IMR-90 (cell line): ENCODE data around the gene NHSL1. TPM values are rescaled to one million over a fixed set of nuclear protein-coding genes. Genes with fewer than 3 reads are reported as not detected.

ENCODE experiments used
- ATAC-seq: fragments of 200-7000 bp; cut with Tn5 transposase; 2 replicates; pipeline ENCODE4 v1.9.1; 2020; ENCODE audit warnings: low read depth, mild to moderate bottlenecking, moderate library complexity
- BruUV-seq: library from RNA; stranded (reverse); fragments of 400-500 nt; replicated peaks from 2 replicates; lab custom pipeline; 2021; lab: Mats Ljungman, UMichigan
- CTCF ChIA-PET: fragments of 300-600 bp; formaldehyde crosslinking; extraction: SDS; loops from one replicate; lab custom pipeline; 2021; ENCODE audit warnings: antibody characterized with exemption; lab: Yijun Ruan, JAX
- POLR2A ChIA-PET: fragments of 300-600 bp; sonication (Branson Sonifier 250); formaldehyde crosslinking; loops from one replicate; lab custom pipeline; 2022; ENCODE audit warnings: antibody characterized with exemption; ENCODE audit not compliant: unreplicated experiment; lab: Charles Lee
- DNase-seq: peaks from one replicate; pipeline ENCODE4 v3.0.0; 2013
- H2AFZ ChIP-seq: replicated peaks from 2 replicates; pipeline ENCODE3; 2013; ENCODE audit warnings: low read length, mild to moderate bottlenecking; ENCODE audit not compliant: poor library complexity
- H2AK5ac ChIP-seq: 2 replicates; pipeline ENCODE4 v1.6.1; 2013; ENCODE audit warnings: low read depth, low read length, inconsistent platforms
- H2AK9ac ChIP-seq: replicated peaks from 2 replicates; pipeline ENCODE3; 2013; ENCODE audit warnings: mild to moderate bottlenecking, low read depth, low read length, moderate library complexity; ENCODE audit not compliant: poor library complexity
- H2BK120ac ChIP-seq: 2 replicates; pipeline ENCODE4 v1.6.1; 2013; ENCODE audit warnings: low read depth, low read length, inconsistent platforms
- H2BK15ac ChIP-seq: 3 replicates; pipeline ENCODE4 v1.6.1; 2013; ENCODE audit warnings: low read depth, low read length, inconsistent platforms
- H2BK20ac ChIP-seq: 2 replicates; pipeline ENCODE4 v1.6.1; 2013; ENCODE audit warnings: low read depth, mild to moderate bottlenecking, inconsistent platforms, low read length, moderate library complexity
- H2BK5ac ChIP-seq: 2 replicates; pipeline ENCODE4 v1.6.1; 2013; ENCODE audit warnings: mild to moderate bottlenecking, low read depth, low read length, inconsistent platforms; ENCODE audit not compliant: poor library complexity, severe bottlenecking
- H3K14ac ChIP-seq: replicated peaks from 2 replicates; pipeline ENCODE4 v1.6.1; 2013; ENCODE audit warnings: low read depth, low read length, inconsistent platforms
- H3K18ac ChIP-seq: 2 replicates; pipeline ENCODE4 v1.6.1; 2013; ENCODE audit warnings: low read depth, low read length, control low read depth
- H3K23ac ChIP-seq: 2 replicates; pipeline ENCODE4 v1.6.1; 2013; ENCODE audit warnings: low read depth, low read length, inconsistent platforms
- H3K27ac ChIP-seq: 2 replicates; pipeline ENCODE4 v1.5.1; 2013; ENCODE audit warnings: mild to moderate bottlenecking, control low read depth, low read length; ENCODE audit not compliant: insufficient read depth
- H3K27me3 ChIP-seq: 2 replicates; pipeline ENCODE4 v1.6.1; 2013; ENCODE audit warnings: low read length; ENCODE audit not compliant: control insufficient read depth, insufficient read depth
- H3K36me3 ChIP-seq: 2 replicates; pipeline ENCODE4 v1.6.1; 2013; ENCODE audit warnings: low read length, mixed read lengths; ENCODE audit not compliant: control insufficient read depth, insufficient read depth
- H3K4ac ChIP-seq: 2 replicates; pipeline ENCODE4 v1.6.1; 2013; ENCODE audit warnings: low read depth, low read length, inconsistent platforms
- H3K4me1 ChIP-seq: 2 replicates; pipeline ENCODE4 v1.6.1; 2013; ENCODE audit warnings: low read length, mixed read lengths; ENCODE audit not compliant: control insufficient read depth, insufficient read depth
- H3K4me2 ChIP-seq: 2 replicates; pipeline ENCODE4 v1.6.1; 2013; ENCODE audit warnings: low read depth, mild to moderate bottlenecking, control low read depth, low read length, moderate library complexity
- H3K4me3 ChIP-seq: 2 replicates; pipeline ENCODE4 v1.5.1; 2013; ENCODE audit warnings: low read depth, mild to moderate bottlenecking, control low read depth, low read length, moderate library complexity; ENCODE audit not compliant: insufficient read depth
- H3K56ac ChIP-seq: 2 replicates; pipeline ENCODE4 v1.6.1; 2013; ENCODE audit warnings: low read length, inconsistent platforms; ENCODE audit not compliant: insufficient read depth; ENCODE audit errors: extremely low read depth
- H3K79me1 ChIP-seq, 2 experiments: 2 replicates each; pipeline ENCODE4 v1.6.1; 2013; ENCODE audit warnings: low read length in 2 of 2, inconsistent platforms in 1 of 2, low read depth in 1 of 2
- H3K9ac ChIP-seq: 2 replicates; pipeline ENCODE4 v1.6.1; 2013; ENCODE audit warnings: low read depth, low read length, control low read depth
- H3K9me1 ChIP-seq: 2 replicates; pipeline ENCODE4 v1.6.1; 2013; ENCODE audit warnings: low read length, inconsistent platforms; ENCODE audit not compliant: insufficient read depth
- H3K9me3 ChIP-seq: 2 replicates; pipeline ENCODE4 v1.6.1; 2013; ENCODE audit warnings: low read length; ENCODE audit not compliant: control insufficient read depth, insufficient read depth
- H4K20me1 ChIP-seq: 2 replicates; pipeline ENCODE4 v1.6.1; 2013; ENCODE audit warnings: low read length, inconsistent platforms; ENCODE audit not compliant: insufficient read depth
- H4K5ac ChIP-seq: 2 replicates; pipeline ENCODE4 v1.6.1; 2013; ENCODE audit warnings: mild to moderate bottlenecking, low read depth, low read length, control low read depth
- H4K8ac ChIP-seq, 2 experiments: 2 replicates each; pipeline ENCODE4 v1.6.1; 2013; ENCODE audit warnings: low read depth in 2 of 2, low read length in 2 of 2, control low read depth in 1 of 2, inconsistent platforms in 1 of 2
- H4K91ac ChIP-seq: 2 replicates; pipeline ENCODE4 v1.6.1; 2013; ENCODE audit warnings: low read depth, low read length, inconsistent platforms; ENCODE audit not compliant: insufficient read depth
- BHLHE40 ChIP-seq: fragments of 150-350 bp; IDR thresholded peaks from 2 replicates; pipeline ENCODE4 v1.6.1; 2016; ENCODE audit warnings: mild to moderate bottlenecking, low read depth, low read length
- ELK1 ChIP-seq: fragments of 150-350 bp; IDR thresholded peaks from 2 replicates; pipeline ENCODE4 v1.6.1; 2016; ENCODE audit warnings: low read depth, mild to moderate bottlenecking, low read length, moderate library complexity, borderline replicate concordance
- POLR2A ChIP-seq: IDR thresholded peaks from 2 replicates; pipeline ENCODE4 v1.6.1; 2012; ENCODE audit warnings: mild to moderate bottlenecking, low read depth, low read length
- RCOR1 ChIP-seq: IDR thresholded peaks from 2 replicates; pipeline ENCODE4 v1.6.1; 2012; ENCODE audit warnings: mild to moderate bottlenecking, low read length, improper control_type of control experiment; ENCODE audit not compliant: insufficient replicate concordance
- RFX5 ChIP-seq: IDR thresholded peaks from 2 replicates; pipeline ENCODE4 v1.8.0; 2012; ENCODE audit warnings: low read depth, mild to moderate bottlenecking, low read length, moderate library complexity
- SMC3 ChIP-seq: fragments of 150-350 bp; IDR thresholded peaks from 2 replicates; pipeline ENCODE4 v1.6.1; 2016; ENCODE audit warnings: low read depth, mild to moderate bottlenecking, antibody characterized with exemption, low read length, moderate library complexity
- WGBS, 2 experiments: methylation state at CpG; one replicate each; pipeline versions ENCODE4 v1.1.5 to v1.1.7; 2013; ENCODE audit warnings: missing lambda C conversion rate in 2 of 2; ENCODE audit not compliant: insufficient read length in 1 of 2; ENCODE audit errors: extremely low coverage in 2 of 2; 5-methylcytosine and 5-hydroxymethylcytosine counted together
- dilution Hi-C: fragments of 300-500 bp; cut with HindIII; formaldehyde crosslinking; loops from one replicate; pipeline ENCODE4 v1.14.3; 2018; ENCODE audit warnings: low sequenced_read_pairs; ENCODE audit not compliant: unreplicated experiment
- in situ Hi-C: fragments of 300-500 bp; cut with MboI; formaldehyde crosslinking; loops from 3 replicates; pipeline ENCODE4 v1.14.3; 2019; ENCODE audit warnings: low sequenced_read_pairs, inconsistent platforms, mixed read lengths
- intact Hi-C: fragments of 100-400 bp; cut with micrococcal nuclease; formaldehyde crosslinking; loops from 2 replicates; pipeline ENCODE4 v1.10.0; 2022
- polyA plus RNA-seq, 3 experiments: library from polyadenylated mRNA; depleted of rRNA; stranded (reverse); fragments of >200 nt; gene quantifications; 2 replicates each; pipeline ENCODE4 v1.2.3, GENCODE V29; 2012; ENCODE audit warnings: low replicate concordance in 1 of 3
- total RNA-seq: library from RNA; depleted of rRNA; stranded (reverse); fragments of >200 nt; gene quantifications from 2 replicates; pipeline ENCODE4 v1.2.3, GENCODE V29; 2012

NHSL1 gene
- total and polyA plus RNA-seq, 2 of the 4 experiments (the other 2 are of a cell fraction): 5.6 to 7.2 TPM

- Histone ChIP-seq H3K4me3 (no peak overlapping the region), H2AFZ (no peak overlapping the region), H3K14ac (no peak overlapping the region), H3K9ac (no peak overlapping the region), H4K20me1 (no peaks in the 10 kb centered on the region; the same call in 1 of the 2 replicates), H3K36me3 (peaks cover 10% of the 10 kb centered on the region), H2BK120ac (no peak overlapping the region), H3K23ac (no peak overlapping the region), H3K4me1 (peaks cover 2% of the 10 kb centered on the region; the same call in 1 of the 2 replicates), H3K56ac (no peak overlapping the region), H2AK9ac (no peak overlapping the region), H3K4ac (no peak overlapping the region), H3K9me1 (peaks cover 2% of the 10 kb centered on the region; the same call in 1 of the 2 replicates), H4K5ac (no peak overlapping the region), H3K18ac (no peak overlapping the region), H3K27me3 (no peaks in the 10 kb centered on the region), H2BK5ac (no peak overlapping the region), H2BK15ac (no peak overlapping the region), H2BK20ac (no peak overlapping the region), H4K91ac (no peak overlapping the region), H3K4me2 (no peak overlapping the region), H3K79me1 (no peaks in the 10 kb centered on the region), H3K27ac (no peak overlapping the region), H3K9me3 (no peaks in the 10 kb centered on the region), H4K8ac (no peak overlapping the region), H2AK5ac (no peak overlapping the region)
- DNase-seq: no peak
- ChIA-PET POLR2A (no interaction called here), CTCF (no interaction called here)
- in situ Hi-C loops (loop anchor here (25.0 kb wide), 1 partner anchor 587 kb away; no protein-coding TSS in a partner anchor), intact Hi-C loops (loop anchor here (10.0 kb wide), 1 partner anchor 271 kb away; no protein-coding TSS in a partner anchor), dilution Hi-C loops (no loop called here)
- ATAC-seq: no peak
- WGBS, 2 experiments: 95% methylated on average over 29 of the region's 48 CpGs; no CpG with 5 or more reads in 1 of the 2 experiments
- TF ChIP-seq BHLHE40: no peak
- TF ChIP-seq ELK1: no peak
- TF ChIP-seq RCOR1: no peak
- TF ChIP-seq POLR2A: no peak
- no peak for TF ChIP-seq RFX5
- TF ChIP-seq SMC3: no peak
- BruUV-seq: no TSS peak
These were observed 75.0 kb downstream of the NHSL1 start for GRCh38 chr6:138424004-138424904.
